Activated T-cell treated with anti-CD3 and anti-CD28 coated beads, Interleukin-2, amount 50 U/mL, for 1 hour (primary cell): ENCODE data around the gene DLG5.

Experiments
- DNase-seq: peaks from one replicate; pipeline ENCODE4 v3.0.0-alpha.2; 2020

Gene DLG5, protein sequence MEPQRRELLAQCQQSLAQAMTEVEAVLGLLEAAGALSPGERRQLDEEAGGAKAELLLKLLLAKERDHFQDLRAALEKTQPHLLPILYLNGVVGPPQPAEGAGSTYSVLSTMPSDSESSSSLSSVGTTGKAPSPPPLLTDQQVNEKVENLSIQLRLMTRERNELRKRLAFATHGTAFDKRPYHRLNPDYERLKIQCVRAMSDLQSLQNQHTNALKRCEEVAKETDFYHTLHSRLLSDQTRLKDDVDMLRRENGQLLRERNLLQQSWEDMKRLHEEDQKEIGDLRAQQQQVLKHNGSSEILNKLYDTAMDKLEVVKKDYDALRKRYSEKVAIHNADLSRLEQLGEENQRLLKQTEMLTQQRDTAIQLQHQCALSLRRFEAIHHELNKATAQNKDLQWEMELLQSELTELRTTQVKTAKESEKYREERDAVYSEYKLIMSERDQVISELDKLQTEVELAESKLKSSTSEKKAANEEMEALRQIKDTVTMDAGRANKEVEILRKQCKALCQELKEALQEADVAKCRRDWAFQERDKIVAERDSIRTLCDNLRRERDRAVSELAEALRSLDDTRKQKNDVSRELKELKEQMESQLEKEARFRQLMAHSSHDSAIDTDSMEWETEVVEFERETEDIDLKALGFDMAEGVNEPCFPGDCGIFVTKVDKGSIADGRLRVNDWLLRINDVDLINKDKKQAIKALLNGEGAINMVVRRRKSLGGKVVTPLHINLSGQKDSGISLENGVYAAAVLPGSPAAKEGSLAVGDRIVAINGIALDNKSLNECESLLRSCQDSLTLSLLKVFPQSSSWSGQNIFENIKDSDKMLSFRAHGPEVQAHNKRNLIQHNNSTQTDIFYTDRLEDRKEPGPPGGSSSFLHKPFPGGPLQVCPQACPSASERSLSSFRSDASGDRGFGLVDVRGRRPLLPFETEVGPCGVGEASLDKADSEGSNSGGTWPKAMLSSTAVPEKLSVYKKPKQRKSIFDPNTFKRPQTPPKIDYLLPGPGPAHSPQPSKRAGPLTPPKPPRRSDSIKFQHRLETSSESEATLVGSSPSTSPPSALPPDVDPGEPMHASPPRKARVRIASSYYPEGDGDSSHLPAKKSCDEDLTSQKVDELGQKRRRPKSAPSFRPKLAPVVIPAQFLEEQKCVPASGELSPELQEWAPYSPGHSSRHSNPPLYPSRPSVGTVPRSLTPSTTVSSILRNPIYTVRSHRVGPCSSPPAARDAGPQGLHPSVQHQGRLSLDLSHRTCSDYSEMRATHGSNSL (N-terminal part only)

DNA sequence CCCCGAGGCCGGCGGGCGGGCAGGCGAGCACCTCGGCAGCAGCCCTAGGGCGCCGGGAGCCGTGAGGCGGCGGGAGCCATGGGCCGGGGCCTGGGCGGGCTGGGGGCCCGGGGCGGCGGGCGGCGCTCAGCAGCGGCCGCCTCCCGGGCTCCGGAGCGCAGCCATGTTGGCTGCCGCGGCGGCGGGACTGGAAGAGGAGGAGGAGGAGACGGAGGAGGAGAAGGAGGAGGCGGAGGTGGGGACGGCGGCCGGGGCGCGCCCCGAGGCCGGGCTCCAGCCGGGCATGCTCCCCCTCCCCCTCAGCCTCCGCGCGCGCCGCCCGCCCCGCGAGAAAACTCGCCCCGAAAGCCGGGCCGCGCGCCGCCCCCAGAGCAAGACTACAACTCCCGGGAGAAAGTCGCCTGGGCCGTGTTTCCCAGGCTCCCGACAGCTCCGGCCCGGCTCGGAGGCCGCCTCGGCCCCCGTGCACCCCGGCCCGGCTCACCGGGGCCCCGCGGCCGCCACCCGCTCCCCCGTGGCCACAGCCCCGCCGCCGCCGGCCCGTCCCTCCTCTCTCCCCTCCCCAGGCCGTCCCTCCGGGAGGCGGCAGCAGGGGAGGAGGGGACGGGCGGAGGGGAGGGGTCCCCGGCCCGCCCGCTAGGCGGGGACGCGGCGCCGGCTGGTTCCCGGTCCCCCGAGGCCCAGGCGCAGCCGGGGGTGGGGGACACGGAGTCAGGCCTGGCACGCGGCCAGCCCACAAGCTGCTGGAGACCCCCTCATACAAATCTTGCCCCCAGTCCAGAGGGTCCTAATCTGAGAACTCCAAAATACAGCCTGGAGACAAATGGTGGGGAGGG, at the start of gene DLG5:
TSS of gene DLG5 (minus strand) at position 190 of the 836 bp plus-strand sequence. CDS start 235 bp downstream, outside the sequence.
- DNase-seq: no peak

DNA sequence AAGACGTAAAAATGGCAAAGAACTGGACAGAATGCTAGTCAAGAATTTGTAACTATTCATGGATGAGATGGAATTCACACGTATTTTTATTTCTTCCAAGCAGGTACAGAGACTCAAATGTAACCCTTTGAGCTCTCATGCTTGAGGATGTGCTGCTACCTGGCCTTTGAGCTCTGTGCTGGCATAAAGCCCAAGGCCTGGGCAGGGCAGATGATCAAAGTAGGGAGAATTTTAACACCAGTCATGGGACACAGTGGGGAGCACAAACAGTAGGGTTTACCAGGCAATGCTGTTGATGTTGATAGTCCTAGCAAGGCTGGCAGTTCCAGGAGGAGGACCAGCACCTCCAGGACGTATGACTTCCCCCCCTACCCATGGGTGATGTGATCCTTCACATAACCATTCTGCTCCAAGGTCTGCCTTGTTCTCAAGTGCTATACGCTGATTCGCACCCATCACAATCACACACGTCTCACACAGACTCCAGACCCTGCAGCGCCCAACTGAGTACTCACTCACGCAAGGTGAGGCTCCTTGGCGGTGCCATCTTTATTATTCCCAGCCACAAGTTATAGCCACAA, 48.6 kb upstream of the DLG5 start:
- DNase-seq: no peak

DNA sequence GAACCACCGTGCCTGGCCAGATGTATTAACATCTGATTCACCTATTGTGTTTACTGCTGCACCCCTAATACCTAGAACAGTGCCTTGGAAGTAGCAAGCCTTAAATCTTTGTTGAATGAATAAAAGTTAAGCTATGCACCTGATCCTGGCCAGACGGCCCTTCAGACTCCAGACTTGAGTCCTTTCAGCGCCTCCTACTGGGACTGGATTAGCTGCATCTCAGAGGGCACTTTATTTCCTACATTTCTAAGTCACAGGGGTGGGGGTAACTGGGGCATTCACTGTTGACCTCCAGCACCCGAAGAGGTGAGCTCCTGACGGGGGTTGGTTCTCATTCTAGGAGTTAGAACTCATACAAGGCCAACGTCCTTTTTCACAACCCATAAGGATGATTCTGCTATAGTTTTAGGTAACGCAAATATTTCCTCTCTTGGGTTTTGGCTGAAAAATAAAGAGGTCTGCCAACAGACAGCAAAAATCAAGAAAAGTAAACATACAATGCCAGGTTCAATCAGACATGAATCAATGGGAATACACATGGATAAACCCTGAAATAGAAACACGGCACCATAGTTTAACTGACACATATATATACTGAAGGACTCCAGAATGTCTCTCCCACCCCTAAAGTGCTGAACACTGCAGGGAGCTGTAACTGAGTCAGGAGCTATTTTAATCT, 48.0 kb upstream of the DLG5 start:
- DNase-seq: no peak

DNA sequence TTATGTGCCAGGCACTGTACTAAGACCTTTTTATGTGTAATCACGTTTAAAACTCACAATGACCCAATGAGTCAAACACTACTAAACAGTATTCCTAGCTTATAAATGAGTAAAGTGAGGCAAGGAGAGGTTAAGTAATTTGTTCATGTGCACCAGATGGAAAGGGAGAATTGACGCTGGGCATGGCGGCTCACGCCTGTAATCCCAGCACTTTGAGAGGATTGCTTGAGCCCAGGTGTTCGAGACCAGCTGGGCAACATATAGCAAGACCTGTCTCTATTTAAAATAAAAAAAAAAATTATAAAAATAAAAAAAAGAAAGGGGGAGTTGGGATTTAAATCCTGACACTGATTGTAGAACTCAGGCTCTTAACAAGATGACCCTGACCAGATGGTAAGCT, 46.7 kb upstream of the DLG5 start:
- no peak for DNase-seq

DNA sequence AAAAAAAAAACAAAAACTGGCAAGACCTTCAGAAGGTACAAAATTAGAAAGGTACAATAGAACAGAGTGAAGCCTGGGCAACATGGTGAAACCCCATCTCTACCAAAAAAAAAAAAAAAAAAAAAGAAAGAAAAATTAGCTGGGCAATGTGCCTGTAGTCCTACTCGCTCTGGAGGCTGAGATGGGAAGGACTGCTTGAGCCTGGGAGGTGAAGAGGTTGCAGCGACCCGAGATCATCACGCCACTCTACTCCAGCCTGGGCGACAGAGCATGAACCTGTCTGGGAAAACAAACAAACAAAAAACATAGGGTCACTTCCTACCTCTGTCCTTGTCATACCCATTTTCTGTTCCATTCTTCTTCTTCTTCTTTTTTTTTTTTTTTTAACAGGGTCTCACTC, 45.6 kb upstream of the DLG5 start:
- DNase-seq: no peak

DNA sequence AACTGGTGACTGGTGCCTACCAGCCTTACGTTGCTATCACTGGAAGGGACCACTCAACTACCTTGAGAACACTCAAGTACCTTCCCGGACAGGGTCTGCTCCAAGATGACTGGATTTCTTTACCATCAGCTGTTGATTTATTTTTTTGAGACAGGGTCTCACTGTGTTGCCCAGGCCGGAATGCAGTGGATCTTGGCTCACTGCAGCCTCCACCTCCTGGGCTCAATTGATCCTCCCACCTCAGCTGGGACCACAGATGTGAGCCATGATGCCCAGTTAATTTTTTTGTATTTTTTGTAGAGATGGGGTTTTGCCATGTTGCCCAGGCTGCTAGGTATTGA, 45.2 kb upstream of the DLG5 start:
- DNase-seq: no peak

DNA sequence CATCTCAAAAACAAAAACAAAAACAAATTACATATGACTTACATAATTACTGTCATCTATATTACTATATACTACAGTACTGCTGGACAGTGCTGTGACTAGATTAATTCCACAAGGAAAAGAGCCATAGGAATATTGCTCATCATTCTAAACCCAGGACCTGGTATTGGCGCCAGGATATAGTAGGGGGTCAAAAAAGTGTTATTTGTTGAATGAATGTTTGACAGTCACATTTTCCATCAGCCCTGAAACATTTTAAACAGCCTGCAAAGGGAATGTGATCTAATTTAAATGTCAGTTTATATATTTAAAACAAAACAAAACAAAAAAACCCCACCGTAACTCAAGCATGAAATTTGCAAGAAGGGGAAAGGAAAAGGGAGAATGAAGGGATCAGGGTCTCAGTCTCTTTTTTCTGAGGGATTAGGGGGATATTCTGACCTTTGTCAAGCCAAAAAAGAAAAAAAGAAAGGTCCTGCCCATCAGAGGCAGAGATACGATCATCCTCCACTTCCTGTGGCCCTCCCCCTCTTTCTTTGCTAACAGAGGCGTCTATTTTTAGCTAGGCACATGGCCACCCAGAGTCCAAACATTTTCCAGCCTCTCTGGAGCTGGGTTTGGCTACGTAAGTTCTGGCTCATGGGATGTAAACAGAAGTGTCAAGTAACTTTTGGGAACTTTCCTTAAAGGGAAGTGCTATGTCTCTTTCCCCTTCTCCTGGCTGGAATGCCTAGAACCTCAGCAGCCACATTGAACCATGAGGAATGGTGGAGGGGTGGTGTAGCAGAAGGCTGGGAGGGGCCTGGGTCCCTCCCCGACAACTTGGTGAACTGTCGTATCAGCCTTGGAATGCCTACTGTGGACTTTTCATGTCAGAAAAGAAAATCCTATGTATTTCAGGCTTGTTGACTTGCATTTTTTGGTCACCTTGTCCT, 44.6 kb upstream of the DLG5 start:
- DNase-seq: no peak

DNA sequence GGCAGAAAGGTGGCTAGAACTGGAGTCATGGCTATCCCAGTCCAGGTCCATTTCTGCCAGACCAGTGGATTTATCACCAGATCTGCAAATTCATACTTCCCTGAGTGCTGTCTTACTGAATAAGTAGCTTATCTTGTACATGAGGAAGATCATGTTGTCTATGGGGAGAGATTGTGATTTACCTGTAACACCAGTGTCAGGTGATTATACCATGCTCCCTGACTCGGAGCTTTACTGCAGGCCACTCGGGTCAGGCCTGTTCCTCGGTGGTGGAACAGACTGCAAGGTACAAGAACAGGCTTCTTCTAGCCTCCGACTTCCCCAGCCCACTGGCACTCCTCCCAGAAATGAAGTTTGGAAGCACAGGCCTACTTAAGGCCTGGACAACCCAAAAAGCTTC, 42.6 kb upstream of the DLG5 start:
- no peak for DNase-seq

DNA sequence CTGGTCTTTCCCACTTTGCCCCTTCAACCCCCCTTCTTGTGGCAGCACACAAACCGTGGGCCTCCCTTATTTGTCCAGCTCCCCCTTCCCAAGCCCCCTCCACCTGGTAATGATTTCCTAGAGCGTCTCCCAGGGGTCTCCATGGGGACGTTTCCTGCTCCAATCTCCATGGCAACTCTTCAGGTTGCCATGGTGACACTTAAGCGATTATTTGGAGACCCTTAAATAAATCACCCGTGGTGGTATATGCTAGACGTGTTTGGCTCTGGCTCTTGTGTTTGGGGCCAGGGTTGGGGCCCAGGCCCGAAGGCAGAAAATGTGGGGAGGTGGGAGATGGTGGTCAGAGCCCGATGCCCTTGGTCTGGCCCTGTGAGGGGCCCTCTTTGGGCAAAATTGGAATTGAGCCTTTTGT, 41.1 kb upstream of the DLG5 start:
- no peak for DNase-seq

DNA sequence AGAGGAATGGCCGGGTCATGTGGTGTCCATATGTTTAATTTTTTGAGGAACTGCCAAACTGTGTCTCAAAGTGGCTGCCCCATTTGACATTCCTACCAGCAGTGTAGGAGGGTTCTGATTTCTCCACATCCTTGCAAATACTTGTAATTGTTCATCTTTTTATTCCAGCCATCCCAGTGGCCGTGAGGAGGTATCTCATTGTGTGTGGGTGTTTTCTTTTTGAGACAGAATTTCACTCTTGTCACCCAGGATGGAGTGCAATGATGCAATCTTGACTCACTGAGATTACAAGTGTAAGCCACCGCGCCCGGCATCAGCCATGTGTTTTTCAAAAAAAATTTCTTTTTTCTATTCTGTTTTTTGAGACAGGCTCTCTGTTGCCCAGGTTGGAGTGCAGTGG, 38.7 kb upstream of the DLG5 start:
- no peak for DNase-seq

DNA sequence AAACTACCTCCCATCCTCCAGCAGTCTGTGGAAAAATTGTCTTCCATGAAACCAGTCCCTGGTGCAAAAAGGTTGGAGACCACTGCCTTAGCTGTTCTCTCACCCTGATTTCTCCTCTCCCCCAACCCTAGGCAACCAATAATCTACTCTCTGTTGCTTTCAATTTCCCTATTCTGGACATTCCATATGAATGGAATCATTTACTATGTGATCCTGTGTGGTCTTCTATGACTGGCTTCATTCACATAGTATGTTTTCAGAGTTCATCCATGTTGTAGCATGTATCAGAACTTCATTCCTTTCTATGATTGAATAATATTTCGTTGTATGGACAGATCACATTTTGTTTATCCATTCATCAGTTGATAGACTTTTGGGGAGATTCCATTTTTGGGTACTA, 38.3 kb upstream of the DLG5 start:
- DNase-seq: no peak

DNA sequence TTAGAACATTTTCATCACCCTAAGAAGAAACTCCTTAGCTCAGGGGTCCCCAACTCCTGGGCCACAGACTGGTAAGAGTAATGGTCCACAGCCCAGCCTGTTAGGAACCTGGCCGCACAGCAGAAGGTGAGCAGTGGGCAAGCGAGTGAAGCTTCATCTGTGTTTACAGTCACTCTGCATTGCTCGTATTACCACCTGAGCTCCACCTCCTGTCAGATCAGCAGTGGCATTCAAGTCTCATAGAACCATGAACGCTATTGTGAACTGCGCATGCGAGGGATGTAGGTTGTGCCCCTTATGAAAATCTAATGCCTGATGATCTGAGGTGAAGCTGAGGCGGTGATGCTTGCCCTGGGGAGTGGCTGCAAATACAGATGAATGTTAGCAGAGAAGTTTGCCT, 37.3 kb upstream of the DLG5 start:
- no peak for DNase-seq

DNA sequence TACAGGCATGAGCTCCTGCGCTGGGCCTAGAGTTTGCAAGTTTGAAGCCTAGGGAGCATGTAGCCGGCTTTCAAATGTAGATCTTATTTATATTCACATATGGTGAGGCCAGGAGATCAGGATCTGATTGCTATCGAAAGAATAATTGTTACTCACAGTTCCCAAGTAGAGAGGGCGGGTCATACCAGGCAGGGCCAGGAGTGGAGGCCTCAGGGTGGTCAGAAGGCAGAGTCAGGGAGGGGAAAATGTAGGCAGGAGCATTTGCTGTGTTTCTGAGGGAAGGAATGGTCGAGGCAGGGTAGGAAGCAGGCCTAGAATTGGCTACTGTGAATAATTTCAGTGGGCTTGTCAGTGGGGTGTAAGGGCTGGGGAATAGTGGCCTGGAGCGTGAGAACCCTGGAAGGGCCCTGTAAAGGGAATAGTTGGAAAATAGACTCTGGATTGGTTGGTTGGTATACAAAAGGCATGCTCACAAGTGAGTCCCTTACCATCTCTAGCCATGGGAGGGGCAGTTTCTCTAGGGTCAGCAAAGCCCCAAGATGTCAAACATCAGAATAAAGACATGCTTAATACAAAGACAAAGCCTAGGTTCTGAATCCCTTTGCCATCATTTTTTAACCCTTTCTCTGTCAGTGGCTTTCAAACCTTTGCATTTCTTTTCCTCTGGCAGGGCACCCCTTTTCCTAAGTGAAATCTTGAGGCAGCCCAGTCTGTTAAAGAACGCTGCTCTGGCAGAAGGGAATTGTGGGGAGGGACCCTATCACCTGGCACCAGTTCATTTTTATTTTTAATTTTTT, 36.0 kb upstream of the DLG5 start:
- DNase-seq: no peak

DNA sequence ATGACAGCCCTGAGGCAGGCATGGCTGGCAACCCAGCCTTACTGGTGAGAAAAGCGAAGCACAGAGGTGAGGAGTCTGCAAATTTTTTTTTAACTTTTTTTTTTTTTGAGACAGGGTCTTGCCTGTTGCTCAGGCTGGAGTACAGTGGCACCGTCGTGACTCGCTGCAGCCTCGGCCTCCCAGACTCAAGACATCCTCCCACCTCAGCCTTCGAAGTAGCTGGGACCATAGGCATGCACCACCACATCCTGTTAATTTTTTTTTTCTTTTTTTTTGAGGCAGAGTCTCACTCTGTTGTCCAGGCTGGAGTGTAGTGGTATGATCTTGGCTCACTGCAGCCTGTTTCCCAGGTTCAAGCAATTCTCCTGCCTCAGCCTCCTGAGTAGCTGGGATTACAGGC, 35.1 kb upstream of the DLG5 start:
- no peak for DNase-seq

DNA sequence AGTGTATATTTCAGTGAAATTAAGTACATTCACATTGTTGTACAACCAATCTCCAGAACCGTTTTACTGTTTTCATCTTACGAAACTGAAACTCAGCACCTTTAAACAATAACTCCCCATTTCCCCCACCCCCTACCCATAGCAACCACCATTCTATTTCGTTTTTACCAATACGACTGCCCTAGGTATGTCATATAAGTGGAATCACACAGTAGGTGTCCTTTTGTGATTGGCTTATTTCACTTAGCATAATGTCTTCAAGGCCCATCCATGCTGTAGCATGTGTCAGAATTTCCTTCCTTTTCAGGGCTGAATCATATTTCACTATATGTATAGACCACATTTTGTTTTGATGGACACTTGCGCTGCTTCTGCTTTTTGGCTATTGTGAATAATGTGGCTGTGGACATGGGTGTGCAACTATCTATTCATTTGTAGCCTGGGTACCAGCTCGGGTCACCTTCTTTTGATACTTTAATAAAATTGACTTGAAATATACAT, 34.3 kb upstream of the DLG5 start:
- no peak for DNase-seq

DNA sequence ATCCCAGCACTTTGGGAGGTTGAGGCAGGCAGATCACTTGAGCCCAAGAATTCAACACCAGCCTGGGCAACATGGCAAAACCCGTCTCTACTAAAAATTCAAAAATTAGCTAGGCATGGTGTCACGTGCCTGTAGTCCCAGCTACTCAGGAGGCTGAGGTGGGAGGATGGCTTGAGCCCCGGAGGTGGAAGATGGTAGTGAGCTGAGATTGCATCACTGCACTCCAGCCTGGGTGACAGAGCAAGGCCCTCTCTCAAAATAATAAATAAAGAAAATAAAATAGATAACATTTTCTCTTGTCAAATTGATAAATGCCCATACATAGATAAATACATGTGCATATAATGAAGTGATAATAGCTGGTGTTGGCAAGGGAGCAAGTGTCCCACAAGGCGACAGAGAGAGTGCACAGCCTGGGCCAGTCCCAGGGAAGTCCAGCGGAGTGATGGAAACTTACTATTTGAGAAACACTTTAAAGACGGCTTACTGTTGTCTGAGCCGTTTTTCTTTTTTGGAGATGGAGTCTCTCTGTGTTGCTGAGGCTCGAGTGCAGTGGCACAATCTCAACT, 33.4 kb upstream of the DLG5 start:
- no peak for DNase-seq

DNA sequence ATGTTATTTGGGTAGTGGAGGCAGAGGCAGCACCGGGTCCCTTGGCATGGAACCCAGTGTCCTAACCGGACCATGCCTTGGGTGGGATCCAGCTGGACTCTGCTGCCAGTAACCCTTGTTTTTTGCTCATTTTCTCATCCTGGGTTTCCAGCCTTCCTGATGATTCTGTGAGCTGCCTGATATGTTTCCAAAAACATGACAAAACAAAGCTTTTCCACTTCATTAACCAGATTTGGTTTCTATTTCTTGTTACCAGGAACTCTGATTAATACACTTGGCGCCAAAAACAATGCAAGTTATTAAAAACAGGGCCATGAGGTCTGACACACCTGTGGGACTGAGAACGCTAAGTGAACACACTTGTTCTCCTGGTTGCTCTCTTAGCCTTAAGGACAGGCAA, 32.8 kb upstream of the DLG5 start:
- no peak for DNase-seq

DNA sequence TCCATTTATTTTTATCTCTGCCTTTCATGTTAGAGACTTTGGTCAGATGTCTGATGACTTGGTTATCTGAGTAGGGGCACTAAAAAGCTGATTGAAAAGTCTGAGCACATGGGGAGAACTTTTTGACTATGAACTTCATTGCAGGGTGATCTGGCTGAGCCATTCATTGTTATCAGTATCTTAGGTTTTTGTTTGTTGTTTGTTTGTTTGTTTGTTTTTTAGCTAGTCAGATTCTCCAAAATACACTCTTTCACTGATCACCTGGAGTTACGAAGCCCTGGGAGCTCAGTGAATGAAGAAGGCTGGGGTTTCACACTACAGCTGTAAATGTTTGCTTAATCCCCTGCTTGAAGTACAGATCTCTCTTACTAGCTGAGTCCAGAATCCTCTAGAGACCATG, 28.6 kb upstream of the DLG5 start:
- no peak for DNase-seq

DNA sequence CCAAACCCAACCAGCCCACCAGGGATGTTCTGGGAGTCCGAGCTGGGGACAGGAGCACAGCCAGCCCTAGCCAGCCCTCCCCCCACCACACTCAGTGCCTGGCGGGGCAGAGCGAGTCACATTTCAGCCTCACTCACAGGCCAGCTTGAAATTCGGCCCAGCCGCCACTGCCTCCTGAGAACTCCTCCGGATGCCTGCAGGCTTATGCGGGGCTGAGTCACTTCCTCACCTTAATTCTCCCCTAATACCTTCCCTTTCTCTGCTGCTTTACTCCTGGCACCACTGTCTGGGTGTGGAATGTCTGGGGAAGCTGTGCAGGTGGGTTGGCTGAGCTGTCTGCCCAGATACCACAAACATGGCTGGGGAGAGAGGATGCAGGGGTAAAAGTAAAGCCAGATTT, 22.6 kb upstream of the DLG5 start:
- no peak for DNase-seq
